MM.1S (cell line): ENCODE measurements around the gene SEPTIN2.

Experiments used
- CTCF ChIP-seq: fragments of 300-600 bp; sonication (generic); IDR thresholded peaks from 2 replicates; pipeline ENCODE4 v1.5.1; 2016; ENCODE audit warnings: antibody characterized with exemption, low read length, mixed read lengths
- EZH2phosphoT487 ChIP-seq: fragments of 300-600 bp; sonication (generic); IDR thresholded peaks from 2 replicates; pipeline ENCODE4 v1.6.1; 2018; ENCODE audit warnings: antibody characterized with exemption, low read length

GRCh38 chr2:241315879-241316631, at the start of gene SEPTIN2:
- no peak for TF ChIP-seq CTCF
- no peak for TF ChIP-seq EZH2phosphoT487
